ENCODE data around the gene ASB16. TPM values are rescaled to one million over a fixed set of nuclear protein-coding genes. Genes with fewer than 3 reads are reported as not detected.
"Not testable (repeated sequence)": the region's sequence is repeated elsewhere in the genome, so short reads cannot be mapped to it uniquely, and the experiment has no call there.

The ASB16 gene
- total and polyA plus RNA-seq, 12 donors, result 0.64 to 16.4 (median 13.4) TPM

DNA sequence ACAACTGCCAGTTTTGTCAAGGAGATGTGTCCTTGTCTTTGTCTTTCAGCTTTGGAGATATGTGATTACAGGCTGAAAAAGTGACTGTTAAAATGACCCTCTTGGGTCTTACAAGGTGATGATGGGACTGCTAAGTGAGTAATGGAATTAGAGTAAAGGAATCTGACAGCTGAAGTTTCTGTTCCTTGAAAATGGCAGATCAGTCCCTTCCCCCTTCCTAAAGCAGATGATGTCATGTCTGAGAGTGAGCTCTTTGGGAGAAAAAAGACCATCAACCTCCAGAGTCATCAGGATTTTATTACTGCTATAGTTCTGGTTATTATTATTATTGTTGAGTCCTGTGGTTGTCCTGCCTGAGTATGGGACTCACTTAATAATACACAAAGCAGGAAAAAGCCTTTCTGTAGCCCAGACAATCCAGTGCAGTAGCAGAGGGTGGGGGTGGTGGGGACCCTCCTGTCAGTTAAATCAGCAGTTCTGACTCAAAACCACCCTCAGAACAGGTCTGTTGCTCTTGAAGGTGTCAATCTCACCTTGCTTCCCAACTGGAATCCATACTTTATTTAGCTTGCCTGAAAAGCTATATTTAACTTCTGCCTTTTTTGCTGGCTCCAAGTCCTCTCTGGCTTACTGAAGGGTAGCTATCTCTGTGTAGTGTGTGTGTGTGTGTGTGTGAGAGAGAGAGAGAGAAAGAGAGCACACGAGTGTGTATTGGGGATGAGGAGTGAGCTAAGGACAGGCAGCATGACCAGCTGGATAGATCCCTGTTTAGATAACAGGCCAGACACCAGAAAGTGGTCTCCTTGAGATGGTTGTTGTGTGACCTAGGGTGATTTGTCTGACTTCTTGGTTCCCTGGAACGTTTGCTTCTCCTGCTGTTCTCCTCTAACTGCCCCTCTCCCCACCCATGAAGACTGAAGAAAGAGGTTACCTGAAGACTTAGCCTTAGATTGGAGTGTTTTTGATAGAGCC, 23.8 kb upstream of the ASB16 start:
- intact Hi-C loops (cut with DNase I), result no loop called here
- H3K36me3 ChIP-seq, result no peaks in the 10 kb centered on the region
- peaks cover 0 to 55% (median 19%) of the 10 kb centered on the region in 9 donors for H3K4me1 ChIP-seq
- no peaks in the 10 kb centered on the region for H3K9me3 ChIP-seq
- DNase-seq, result peak in 1 of 2 donors; percentile 34
- WGBS, 2 donors, result 15 to 38% methylated on average over 2 of the region's 2 CpGs
- peak overlapping the region; percentile 32 to 86 (median 78) for H3K27ac ChIP-seq
- peak; percentile 47 to 84 (median 78) for ATAC-seq
- no peak for TF ChIP-seq CTCF (IDR thresholded peaks at IDR 0.05)
- no peaks in the 10 kb centered on the region for H3K27me3 ChIP-seq
- H3K4me3 ChIP-seq, result no peak overlapping the region

GRCh38 chr17:44147812-44148211, 22.7 kb upstream of the ASB16 start:
- 46 to 69% methylated on average over 4 of the region's 4 CpGs for WGBS, 2 donors
- Histone ChIP-seq H3K27ac (peak overlapping the region in 9 of 10 donors; percentile 11 to 86 (median 74)), H3K36me3 (peaks cover 0 to 4% (median 0%) of the 10 kb centered on the region in 9 donors), H3K27me3 (no peaks in the 10 kb centered on the region), H3K4me3 (no peak overlapping the region), H3K4me1 (peaks cover 0 to 45% (median 15%) of the 10 kb centered on the region in 9 donors), H3K9me3 (no peaks in the 10 kb centered on the region)
- intact Hi-C loops (cut with DNase I), result no loop called here
- DNase-seq (peak in 1 of 2 donors; percentile 25), ATAC-seq (peak; percentile 37 to 79 (median 56))
- no peak for TF ChIP-seq CTCF (IDR thresholded peaks at IDR 0.05)

GRCh38 chr17:44149066-44149465, 21.4 kb upstream of the ASB16 start:
- ATAC-seq; H3K27me3 ChIP-seq; H3K27ac ChIP-seq; intact Hi-C loops (cut with DNase I); H3K4me3 ChIP-seq; H3K9me3 ChIP-seq; DNase-seq; H3K36me3 ChIP-seq: not testable (repeated sequence)
- H3K4me1 ChIP-seq, result peaks cover 0 to 45% (median 15%) of the 10 kb centered on the region in 9 donors
- 96 to 97% methylated on average over 3 of the region's 3 CpGs for WGBS, 2 donors

- 94 to 98% methylated on average over 4 of the region's 4 CpGs for WGBS, 2 donors
- intact Hi-C loops (cut with DNase I), result no loop called here
- Histone ChIP-seq H3K9me3 (no peaks in the 10 kb centered on the region), H3K36me3 (peaks cover 0 to 4% (median 0%) of the 10 kb centered on the region in 9 donors), H3K4me1 (peaks cover 0 to 41% (median 14%) of the 10 kb centered on the region in 9 donors), H3K4me3 (no peak overlapping the region), H3K27ac (no peak overlapping the region), H3K27me3 (no peaks in the 10 kb centered on the region)
- DNase-seq (no peak), ATAC-seq (no peak)
- TF ChIP-seq CTCF (IDR thresholded peaks at IDR 0.05), result no peak
Observed at GRCh38 chr17:44149750-44150329, 20.7 kb upstream of the ASB16 start.

Measured in heart right ventricle (tissue), 16 donors.